Gastroesophageal sphincter (tissue), 3 donors: ENCODE measurements around the gene GMPR2.

Experiments used
- POLR2A ChIP-seq, 2 donors: fragments of 450-650 bp; IDR thresholded peaks; one replicate each; pipeline ENCODE4 v1.6.1; 2017; ENCODE audit warnings: antibody characterized with exemption in 2 of 2, mild to moderate bottlenecking in 2 of 2, moderate library complexity in 1 of 2
- TF ChIP-seq, protein P1 (sequence below), 4 experiments: fragments of 200-600 bp in 2 of 4; fragments of 450-650 bp in 2 of 4; sonication (generic) in 1 of 4; IDR thresholded peaks; one replicate each; pipeline ENCODE4 v1.5.1; 2017 to 2019; ENCODE audit warnings: antibody characterized with exemption in 4 of 4, mild to moderate bottlenecking in 2 of 4, moderate library complexity in 2 of 4

DNA sequence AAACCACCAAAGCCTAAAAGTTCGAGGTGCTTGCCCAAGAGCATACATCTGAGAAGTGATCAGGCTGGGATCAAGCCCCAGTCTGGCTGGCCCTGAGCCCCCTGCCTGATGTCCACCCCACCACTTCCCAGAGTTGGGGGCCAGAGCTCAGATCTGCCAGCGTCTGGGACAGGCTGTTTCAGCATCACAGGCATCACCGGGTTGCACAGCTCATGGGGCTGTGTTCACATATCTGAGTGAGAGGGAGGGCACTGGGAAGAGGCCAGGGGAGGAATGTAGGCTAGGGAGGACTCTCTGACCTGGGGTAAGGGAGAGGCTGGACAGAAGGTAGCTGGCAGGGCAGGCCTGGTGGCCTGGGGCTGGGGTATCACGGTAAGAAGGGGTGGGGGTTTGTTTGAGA, 24.2 kb downstream of the GMPR2 start:
- TF ChIP-seq, protein P1, sequence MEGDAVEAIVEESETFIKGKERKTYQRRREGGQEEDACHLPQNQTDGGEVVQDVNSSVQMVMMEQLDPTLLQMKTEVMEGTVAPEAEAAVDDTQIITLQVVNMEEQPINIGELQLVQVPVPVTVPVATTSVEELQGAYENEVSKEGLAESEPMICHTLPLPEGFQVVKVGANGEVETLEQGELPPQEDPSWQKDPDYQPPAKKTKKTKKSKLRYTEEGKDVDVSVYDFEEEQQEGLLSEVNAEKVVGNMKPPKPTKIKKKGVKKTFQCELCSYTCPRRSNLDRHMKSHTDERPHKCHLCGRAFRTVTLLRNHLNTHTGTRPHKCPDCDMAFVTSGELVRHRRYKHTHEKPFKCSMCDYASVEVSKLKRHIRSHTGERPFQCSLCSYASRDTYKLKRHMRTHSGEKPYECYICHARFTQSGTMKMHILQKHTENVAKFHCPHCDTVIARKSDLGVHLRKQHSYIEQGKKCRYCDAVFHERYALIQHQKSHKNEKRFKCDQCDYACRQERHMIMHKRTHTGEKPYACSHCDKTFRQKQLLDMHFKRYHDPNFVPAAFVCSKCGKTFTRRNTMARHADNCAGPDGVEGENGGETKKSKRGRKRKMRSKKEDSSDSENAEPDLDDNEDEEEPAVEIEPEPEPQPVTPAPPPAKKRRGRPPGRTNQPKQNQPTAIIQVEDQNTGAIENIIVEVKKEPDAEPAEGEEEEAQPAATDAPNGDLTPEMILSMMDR (IDR thresholded peaks at IDR 0.05), result no peak
- TF ChIP-seq POLR2A (IDR thresholded peaks at IDR 0.05), result no peak
